NCI-H1105 (cell line): ENCODE data around the gene SIL1.
"Not testable (repeated sequence)": the region's sequence is repeated elsewhere in the genome, so short reads cannot be mapped to it uniquely, and the experiment has no call there.

ENCODE experiments used
- DNase-seq: peaks from one replicate; lab custom pipeline; 2025; lab: John Stamatoyannopoulos, UW

Gene SIL1

GRCh38 chr5:139199321-139199720 is 1.2 kb upstream of the SIL1 start:
- no peak for DNase-seq

GRCh38 chr5:139196296-139196956 is 1.7 kb downstream of the SIL1 start:
- peak; percentile 61 for DNase-seq

- DNase-seq = no peak
These were observed 3.7 kb downstream of the SIL1 start for GRCh38 chr5:139194486-139194885.

- no peak for DNase-seq
These were observed 4.2 kb downstream of the SIL1 start for GRCh38 chr5:139193928-139194327.

GRCh38 chr5:139192906-139193305 is 5.3 kb downstream of the SIL1 start:
- DNase-seq = not testable (repeated sequence)

- DNase-seq = not testable (repeated sequence)
These were observed 6.2 kb downstream of the SIL1 start for GRCh38 chr5:139191954-139192353.

GRCh38 chr5:139190125-139190524 is 8.0 kb downstream of the SIL1 start:
- DNase-seq = no peak

- no peak for DNase-seq
These were observed 9.5 kb downstream of the SIL1 start for GRCh38 chr5:139188558-139189270.

GRCh38 chr5:139186752-139187326 is 11.3 kb downstream of the SIL1 start:
- DNase-seq = no peak

- DNase-seq = no peak
These were observed 11.9 kb downstream of the SIL1 start for GRCh38 chr5:139186261-139186660.

GRCh38 chr5:139185589-139185988 is 12.6 kb downstream of the SIL1 start:
- DNase-seq = no peak

GRCh38 chr5:139183502-139183901 is 14.7 kb downstream of the SIL1 start:
- no peak for DNase-seq

- no peak for DNase-seq
These were observed 15.5 kb downstream of the SIL1 start for GRCh38 chr5:139182528-139183296.

GRCh38 chr5:139181835-139182452 is 16.2 kb downstream of the SIL1 start:
- no peak for DNase-seq

GRCh38 chr5:139181322-139181730 is 16.8 kb downstream of the SIL1 start:
- DNase-seq = peak; percentile 6

- peak; percentile 28 for DNase-seq
These were observed 17.3 kb downstream of the SIL1 start for GRCh38 chr5:139180850-139181249.

GRCh38 chr5:139179778-139180513 is 18.2 kb downstream of the SIL1 start:
- DNase-seq = not testable (repeated sequence)

GRCh38 chr5:139178935-139179334 is 19.2 kb downstream of the SIL1 start:
- DNase-seq = peak; percentile 27

GRCh38 chr5:139178589-139178917 is 19.6 kb downstream of the SIL1 start:
- no peak for DNase-seq

GRCh38 chr5:139177809-139178588 is 20.2 kb downstream of the SIL1 start:
- DNase-seq = peak; percentile 65

GRCh38 chr5:139177281-139177680 is 20.9 kb downstream of the SIL1 start:
- DNase-seq = not testable (repeated sequence)
